HG03139 (cell line): ENCODE results near the gene ZNF728.
"Not testable (repeated sequence)": the region's sequence is repeated elsewhere in the genome, so short reads cannot be mapped to it uniquely, and the experiment has no call there.

Source experiments
- ATAC-seq: cut with Tn5 transposase; IDR thresholded peaks from one replicate; pipeline ENCODE4 v1.9.1; 2021; ENCODE audit not compliant: unreplicated experiment

ZNF728 gene

GRCh38 chr19:23002690-23003422, at the start of gene ZNF728:
Gene ZNF728, minus strand, starts transcription at chr19:23003176. Its CDS starts 146 bp downstream, at chr19:23003030.
- ATAC-seq, result no peak

DNA sequence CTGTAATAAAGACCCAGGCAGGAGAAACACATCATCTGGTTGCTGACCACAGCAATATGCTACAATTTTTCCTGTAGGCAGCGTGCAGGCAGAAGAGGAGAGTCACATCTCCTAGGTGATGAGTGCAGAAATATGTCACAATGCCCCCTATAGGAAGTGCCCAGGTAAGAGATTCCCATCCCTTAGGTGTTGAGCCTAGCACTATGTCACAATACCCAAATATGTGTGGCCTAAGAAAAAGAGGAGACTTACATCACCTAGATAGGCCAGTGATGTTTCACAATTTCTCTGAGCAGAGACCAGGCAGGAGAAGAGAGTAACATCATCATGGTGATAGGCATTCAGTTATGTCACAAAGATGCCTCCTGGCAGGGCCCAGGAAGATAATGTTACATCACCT, 49.4 kb upstream of the ZNF728 start:
- no peak for ATAC-seq

- ATAC-seq, result no peak
Observed at GRCh38 chr19:23049256-23049655, 46.3 kb upstream of the ZNF728 start.

- no peak for ATAC-seq
Observed at GRCh38 chr19:23046743-23047142, 43.8 kb upstream of the ZNF728 start.

DNA sequence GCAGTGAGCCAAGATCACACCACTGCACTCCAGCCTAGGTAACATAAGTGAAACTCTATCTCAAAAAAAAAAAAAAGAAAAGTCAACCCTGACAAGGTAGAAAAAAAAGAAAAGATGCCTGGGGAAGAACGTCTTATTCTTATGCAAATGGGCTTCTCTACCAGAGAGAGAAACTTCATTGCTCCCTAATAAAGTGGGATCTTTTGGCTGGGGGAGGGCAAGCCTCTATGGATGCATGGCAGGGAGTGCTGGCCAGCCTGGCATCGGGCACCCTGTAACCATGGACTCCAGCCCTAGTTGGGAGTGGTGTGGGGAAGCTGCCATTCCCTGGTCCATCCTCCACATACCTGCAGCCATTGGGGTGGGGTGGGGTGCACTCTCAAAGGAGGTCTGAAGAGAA, 30.7 kb upstream of the ZNF728 start:
- no peak for ATAC-seq

DNA sequence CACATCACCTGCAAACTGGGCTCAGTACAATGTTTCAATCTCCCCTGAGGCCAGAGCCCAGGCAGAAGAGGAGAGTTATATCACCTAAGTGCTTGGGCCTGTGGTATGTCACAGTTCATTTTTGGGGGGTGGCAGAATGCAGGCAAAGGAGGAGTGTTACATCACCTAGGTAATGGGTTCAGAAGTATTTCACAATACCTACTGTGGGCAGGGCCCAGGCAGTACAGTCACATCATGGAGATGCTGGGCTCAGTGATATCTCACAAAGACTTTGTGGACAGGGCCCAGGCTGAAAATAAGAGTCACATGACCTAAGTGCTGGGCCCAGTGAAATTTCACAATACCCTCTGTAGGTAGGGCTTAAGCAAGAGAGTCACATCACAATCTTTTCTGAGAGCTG, 12.7 kb upstream of the ZNF728 start:
- ATAC-seq, result no peak

DNA sequence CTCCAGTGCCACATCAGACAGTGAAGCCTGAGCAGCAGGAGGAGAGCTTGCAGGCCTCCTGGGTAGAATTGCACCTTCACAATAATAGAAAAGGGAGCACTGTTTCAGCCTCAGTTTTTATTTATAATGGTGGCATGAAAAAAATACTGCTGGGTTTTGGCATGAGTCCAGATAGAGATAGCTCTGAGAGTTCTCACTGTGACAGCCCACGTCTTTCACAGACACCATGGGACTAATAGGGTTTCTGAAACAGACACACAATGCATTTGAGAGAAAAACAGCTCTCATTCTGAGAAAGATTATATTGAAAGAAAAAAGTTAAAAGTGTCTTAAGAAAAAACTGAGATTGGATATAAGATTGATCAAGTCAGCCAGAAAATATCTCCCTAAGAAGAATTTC, 8.0 kb downstream of the ZNF728 start:
- not testable (repeated sequence) for ATAC-seq

GRCh38 chr19:22976248-22976647, 26.7 kb downstream of the ZNF728 start:
- no peak for ATAC-seq

DNA sequence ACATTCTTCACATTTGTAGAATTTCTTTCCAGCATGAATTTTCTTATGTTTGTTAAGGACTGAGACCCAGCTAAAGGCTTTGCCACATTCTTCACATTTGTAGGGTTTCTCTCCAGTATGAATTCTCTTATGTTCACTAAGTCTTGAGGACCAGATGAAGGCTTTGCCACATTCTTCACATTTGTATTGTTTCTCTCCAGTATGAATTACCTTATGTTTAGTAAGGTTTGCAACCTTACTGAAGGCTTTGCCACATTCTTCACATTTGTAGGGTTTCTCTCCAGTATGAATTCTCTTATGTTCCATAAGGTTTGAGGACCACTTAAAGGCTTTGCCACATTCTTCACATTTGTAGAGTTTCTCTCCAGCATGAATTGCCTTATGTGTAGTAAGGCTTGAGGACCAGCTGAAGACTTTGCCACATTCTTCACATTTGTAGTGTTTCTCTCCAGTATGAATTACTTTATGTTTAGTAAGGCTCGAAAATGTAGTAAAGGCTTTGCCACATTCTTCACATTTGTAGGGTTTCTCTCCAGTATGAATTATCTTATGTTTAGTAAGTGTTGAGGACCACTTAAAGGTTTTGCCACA, 27.3 kb downstream of the ZNF728 start:
- ATAC-seq, result not testable (repeated sequence)

DNA sequence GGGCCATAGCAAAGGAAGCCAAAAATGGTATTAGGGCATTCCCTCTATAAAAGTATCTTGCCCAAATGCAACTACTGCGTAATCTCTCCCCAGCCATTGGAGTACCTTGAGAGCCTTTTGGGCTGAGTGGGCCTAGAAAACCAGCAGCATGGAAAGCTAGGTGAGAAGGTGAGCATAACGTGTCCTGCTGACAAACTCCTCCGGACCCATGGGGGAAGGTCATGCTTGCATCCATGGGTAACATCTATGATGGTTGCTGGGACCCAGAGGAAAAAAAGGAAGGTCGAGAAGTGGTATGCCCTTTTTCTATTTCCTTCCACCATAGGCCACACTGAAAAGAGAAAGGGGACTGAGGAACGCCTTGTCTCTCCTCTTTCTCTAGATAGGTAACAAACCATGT, 57.4 kb downstream of the ZNF728 start:
- no peak for ATAC-seq

GRCh38 chr19:22935151-22935550, 67.8 kb downstream of the ZNF728 start:
- ATAC-seq, result no peak

DNA sequence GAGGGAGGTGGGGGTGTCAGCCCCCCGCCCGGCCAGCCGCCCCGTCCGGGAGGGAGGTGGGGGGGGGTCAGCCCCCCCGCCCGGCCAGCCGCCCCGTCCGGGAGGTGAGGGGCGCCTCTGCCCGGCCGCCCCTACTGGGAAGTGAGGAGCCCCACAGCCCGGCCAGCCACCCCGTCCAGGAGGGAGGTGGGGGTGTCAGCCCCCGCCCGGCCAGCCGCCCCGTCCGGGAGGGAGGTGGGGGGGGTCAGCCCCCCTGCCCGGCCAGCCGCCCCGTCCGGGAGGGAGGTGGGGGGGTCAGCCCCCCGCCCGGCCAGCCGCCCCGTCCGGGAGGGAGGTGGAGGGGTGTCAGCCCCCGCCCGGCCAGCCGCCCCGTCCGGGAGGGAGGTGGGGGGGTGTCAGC, 75.4 kb downstream of the ZNF728 start:
- not testable (repeated sequence) for ATAC-seq

DNA sequence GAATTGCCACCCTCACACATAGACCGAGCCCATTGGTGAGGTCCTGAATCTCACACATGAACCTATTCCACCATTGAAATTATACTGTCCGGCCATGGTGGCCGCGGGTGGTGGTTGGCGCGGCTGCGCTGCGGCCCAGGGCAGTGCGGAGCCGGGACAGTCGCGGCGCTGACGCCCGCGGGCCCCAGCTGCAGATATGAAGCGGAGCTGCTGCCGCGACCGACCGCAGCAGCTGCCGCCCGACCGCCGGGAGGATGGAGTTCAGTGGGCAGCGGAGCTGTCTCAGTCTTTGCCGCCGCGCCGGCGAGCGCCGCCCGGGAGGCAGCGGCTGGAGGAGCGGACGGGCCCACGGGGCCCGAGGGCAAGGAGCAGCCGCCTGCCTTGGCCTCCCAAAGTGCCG, 77.8 kb downstream of the ZNF728 start:
- ATAC-seq, result not testable (repeated sequence)
